B cell (primary cell): ENCODE data around the gene ZNF579. TPM values are rescaled to one million over a fixed set of nuclear protein-coding genes. Genes with fewer than 3 reads are reported as not detected.

Source experiments
- ATAC-seq: fragments of 200-7000 bp; cut with Tn5 transposase; one replicate; pipeline ENCODE4 v1.10.0; 2021; ENCODE audit warnings: low read depth, mild to moderate bottlenecking, moderate number of reproducible peaks, moderate library complexity
- CTCF ChIA-PET: fragments of 350-600 bp; sonication (Branson Sonifier 250); formaldehyde crosslinking; loops from one replicate; lab custom pipeline; 2021; ENCODE audit warnings: antibody characterized with exemption, inconsistent platforms; lab: Charles Lee
- POLR2A ChIA-PET: fragments of 350-600 bp; sonication (Branson Sonifier 250); formaldehyde crosslinking; loops from one replicate; lab custom pipeline; 2021; ENCODE audit warnings: antibody characterized with exemption; lab: Charles Lee
- DNase-seq: peaks from one replicate; pipeline ENCODE4 v3.0.0; 2013
- H2AFZ ChIP-seq: 2 replicates; pipeline ENCODE4 v1.6.1; 2012; ENCODE audit warnings: mild to moderate bottlenecking, low read depth, low read length; ENCODE audit not compliant: insufficient read depth, poor library complexity, severe bottlenecking
- H3K27ac ChIP-seq, 2 donors: 1 replicate in 1 of 2; 2 replicates in 1 of 2; pipeline ENCODE4 v1.5.1; 2012 to 2013; ENCODE audit warnings: low read length in 2 of 2, mild to moderate bottlenecking in 2 of 2, moderate library complexity in 1 of 2
- H3K27me3 ChIP-seq, 4 experiments: fragments of 200-600 bp in 1 of 4; sonication (generic) in 1 of 4; replicated peaks in 1 of 4; 1 replicate in 2 of 4; 2 replicates in 2 of 4; pipeline versions ENCODE4 v1.6.1 to v1.7.0; 2013 to 2016; ENCODE audit warnings: low read length in 3 of 4, mild to moderate bottlenecking in 2 of 4, mixed read lengths in 1 of 4, moderate library complexity in 1 of 4; ENCODE audit not compliant: insufficient read depth in 4 of 4, control insufficient read depth in 3 of 4; ENCODE audit errors: control extremely low read depth in 1 of 4
- H3K36me3 ChIP-seq, 2 experiments: replicated peaks in 1 of 2; 1 replicate in 1 of 2; 2 replicates in 1 of 2; pipeline versions ENCODE4 v1.6.1 to v1.7.1; 2013; ENCODE audit warnings: low read length in 1 of 2; ENCODE audit not compliant: insufficient read depth in 2 of 2, control insufficient read depth in 1 of 2; ENCODE audit errors: control extremely low read depth in 1 of 2, extremely low read depth in 1 of 2
- H3K4me1 ChIP-seq, 2 donors: fragments of 200-600 bp in 1 of 2; sonication (generic) in 1 of 2; 1 replicate in 1 of 2; 2 replicates in 1 of 2; pipeline versions ENCODE4 v1.5.1 to v1.6.1; 2013 to 2017; ENCODE audit warnings: low read length in 2 of 2; ENCODE audit not compliant: control insufficient read depth in 2 of 2, insufficient read depth in 2 of 2
- H3K4me2 ChIP-seq: replicated peaks from 2 replicates; pipeline ENCODE3; 2012; ENCODE audit warnings: mild to moderate bottlenecking, low read depth, low read length; ENCODE audit not compliant: poor library complexity, severe bottlenecking
- H3K4me3 ChIP-seq, 5 experiments: fragments of 200-600 bp in 1 of 5; sonication (generic) in 1 of 5; 1 replicate in 3 of 5; 2 replicates in 2 of 5; pipeline versions ENCODE4 v1.5.1 to v1.7.0; 2011 to 2016; ENCODE audit warnings: low read length in 4 of 5, mild to moderate bottlenecking in 4 of 5, low read depth in 2 of 5, control low read depth in 1 of 5, moderate library complexity in 1 of 5; ENCODE audit not compliant: insufficient read depth in 1 of 5; ENCODE audit errors: control extremely low read depth in 1 of 5, extremely low read depth in 1 of 5
- H3K79me2 ChIP-seq: fragments of 200-600 bp; sonication (generic); one replicate; pipeline ENCODE4 v1.6.0; 2016; ENCODE audit warnings: low read length; ENCODE audit not compliant: control insufficient read depth, insufficient read depth
- H3K9ac ChIP-seq: fragments of 200-600 bp; sonication (generic); 2 replicates; pipeline ENCODE4 v1.6.1; 2017; ENCODE audit warnings: mild to moderate bottlenecking, low read length, moderate library complexity
- H3K9me3 ChIP-seq, 3 donors: one replicate each; pipeline versions ENCODE4 v1.6.1 to v1.7.1; 2013; ENCODE audit warnings: low read length in 2 of 3; ENCODE audit not compliant: control insufficient read depth in 2 of 3, insufficient read depth in 1 of 3; ENCODE audit errors: control extremely low read depth in 1 of 3
- H4K20me1 ChIP-seq: 2 replicates; pipeline ENCODE4 v1.6.0; 2012; ENCODE audit warnings: mild to moderate bottlenecking, low read length; ENCODE audit not compliant: insufficient read depth, control insufficient read depth, poor library complexity, severe bottlenecking
- H3K27ac Mint-ChIP-seq: one replicate; pipeline ENCODE4 v1.8.0; 2021; ENCODE audit warnings: mixed read lengths
- H3K27me3 Mint-ChIP-seq: one replicate; pipeline ENCODE4 v1.8.0; 2021; ENCODE audit warnings: mixed read lengths
- H3K4me1 Mint-ChIP-seq: one replicate; pipeline ENCODE4 v1.8.0; 2021; ENCODE audit warnings: mixed read lengths
- H3K4me3 Mint-ChIP-seq: one replicate; pipeline ENCODE4 v1.8.0; 2021; ENCODE audit warnings: mixed read lengths
- H3K9me3 Mint-ChIP-seq: one replicate; pipeline ENCODE4 v1.8.0; 2022; ENCODE audit warnings: mixed read lengths; ENCODE audit not compliant: insufficient read depth
- EZH2 ChIP-seq: IDR thresholded peaks from 2 replicates; pipeline ENCODE4 v1.6.1; 2012; ENCODE audit warnings: borderline replicate concordance, low read depth, mild to moderate bottlenecking, moderate library complexity, low read length; ENCODE audit not compliant: insufficient read depth, poor library complexity, severe bottlenecking
- WGBS: methylation state at CpG from one replicate; pipeline ENCODE4 v1.1.5; 2013; ENCODE audit warnings: missing lambda C conversion rate; ENCODE audit not compliant: insufficient coverage; 5-methylcytosine and 5-hydroxymethylcytosine counted together
- intact Hi-C: fragments of 100-400 bp; cut with micrococcal nuclease; formaldehyde crosslinking; loops from one replicate; pipeline ENCODE4 v1.10.0; 2022
- polyA plus RNA-seq: library from polyadenylated mRNA; depleted of rRNA; stranded (reverse); fragments of >200 nt; gene quantifications from 2 replicates; pipeline ENCODE4 v1.2.3, GENCODE V29; 2012
- total RNA-seq, 2 donors: library from RNA; stranded (reverse); fragments of 120-200 nt in 1 of 2; gene quantifications; 1 replicate in 1 of 2; 2 replicates in 1 of 2; pipeline versions ENCODE4 v1.2.3 to v1.2.4, GENCODE V29; 2013 to 2022
- TF ChIP-seq, protein P1 (sequence below): fragments of 200-600 bp; IDR thresholded peaks from one replicate; pipeline ENCODE4 v1.8.0; 2022; ENCODE audit warnings: antibody characterized with exemption, mild to moderate bottlenecking

The ZNF579 gene
- total and polyA plus RNA-seq, 2 donors (not counting 1 experiment from before 2014, with no cell fraction given): 3.7 to 10.3 TPM

DNA sequence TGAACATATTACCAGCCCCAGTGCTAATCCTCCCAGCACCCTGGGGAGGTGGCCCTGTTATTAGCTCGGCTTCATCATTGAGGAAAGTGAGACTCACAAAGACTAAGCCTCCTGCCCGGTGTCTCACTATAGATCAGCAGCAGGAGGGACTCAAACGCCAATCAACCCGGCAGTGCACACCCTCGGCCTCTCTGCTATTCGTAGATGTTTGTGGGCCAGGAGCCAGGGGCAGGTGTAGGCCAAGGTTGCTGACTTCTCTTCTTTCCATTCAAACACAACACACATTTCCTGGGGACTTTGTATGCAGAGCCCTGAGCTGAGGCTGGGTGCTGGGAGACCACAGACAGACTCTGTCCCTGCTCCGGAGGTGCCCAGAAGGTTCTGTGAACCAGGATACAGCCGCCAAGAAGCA is 25.9 kb downstream of the ZNF579 start:
- Mint-ChIP-seq H3K4me3 (no peak overlapping the region), H3K27ac (no peak overlapping the region), H3K4me1 (peaks cover 2% of the 10 kb centered on the region), H3K9me3 (no peaks in the 10 kb centered on the region), H3K27me3 (peaks cover 24% of the 10 kb centered on the region)
- ATAC-seq (no peak), DNase-seq (no peak)
- H3K79me2 ChIP-seq: no peaks in the 10 kb centered on the region
- no peak overlapping the region for H2AFZ ChIP-seq
- H3K36me3 ChIP-seq: no peaks in the 10 kb centered on the region
- H3K9ac ChIP-seq: no peak overlapping the region
- H3K27ac ChIP-seq: no peak overlapping the region
- ChIA-PET CTCF (interaction anchor here (0.6 kb wide), 1 partner anchor 624 kb away, joined by 3 read pairs; no protein-coding TSS in a partner anchor), POLR2A (no interaction called here)
- H3K4me1 ChIP-seq: no peaks in the 10 kb centered on the region
- WGBS: 87% methylated on average over 8 of the region's 8 CpGs
- no peaks in the 10 kb centered on the region for H3K27me3 ChIP-seq
- H3K4me2 ChIP-seq: no peak overlapping the region
- TF ChIP-seq EZH2: no peak
- TF ChIP-seq, protein P1, sequence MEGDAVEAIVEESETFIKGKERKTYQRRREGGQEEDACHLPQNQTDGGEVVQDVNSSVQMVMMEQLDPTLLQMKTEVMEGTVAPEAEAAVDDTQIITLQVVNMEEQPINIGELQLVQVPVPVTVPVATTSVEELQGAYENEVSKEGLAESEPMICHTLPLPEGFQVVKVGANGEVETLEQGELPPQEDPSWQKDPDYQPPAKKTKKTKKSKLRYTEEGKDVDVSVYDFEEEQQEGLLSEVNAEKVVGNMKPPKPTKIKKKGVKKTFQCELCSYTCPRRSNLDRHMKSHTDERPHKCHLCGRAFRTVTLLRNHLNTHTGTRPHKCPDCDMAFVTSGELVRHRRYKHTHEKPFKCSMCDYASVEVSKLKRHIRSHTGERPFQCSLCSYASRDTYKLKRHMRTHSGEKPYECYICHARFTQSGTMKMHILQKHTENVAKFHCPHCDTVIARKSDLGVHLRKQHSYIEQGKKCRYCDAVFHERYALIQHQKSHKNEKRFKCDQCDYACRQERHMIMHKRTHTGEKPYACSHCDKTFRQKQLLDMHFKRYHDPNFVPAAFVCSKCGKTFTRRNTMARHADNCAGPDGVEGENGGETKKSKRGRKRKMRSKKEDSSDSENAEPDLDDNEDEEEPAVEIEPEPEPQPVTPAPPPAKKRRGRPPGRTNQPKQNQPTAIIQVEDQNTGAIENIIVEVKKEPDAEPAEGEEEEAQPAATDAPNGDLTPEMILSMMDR: no peak
- intact Hi-C loops: no loop called here
- no peak overlapping the region for H3K4me3 ChIP-seq
- H4K20me1 ChIP-seq: no peaks in the 10 kb centered on the region
- H3K9me3 ChIP-seq: no peaks in the 10 kb centered on the region

DNA sequence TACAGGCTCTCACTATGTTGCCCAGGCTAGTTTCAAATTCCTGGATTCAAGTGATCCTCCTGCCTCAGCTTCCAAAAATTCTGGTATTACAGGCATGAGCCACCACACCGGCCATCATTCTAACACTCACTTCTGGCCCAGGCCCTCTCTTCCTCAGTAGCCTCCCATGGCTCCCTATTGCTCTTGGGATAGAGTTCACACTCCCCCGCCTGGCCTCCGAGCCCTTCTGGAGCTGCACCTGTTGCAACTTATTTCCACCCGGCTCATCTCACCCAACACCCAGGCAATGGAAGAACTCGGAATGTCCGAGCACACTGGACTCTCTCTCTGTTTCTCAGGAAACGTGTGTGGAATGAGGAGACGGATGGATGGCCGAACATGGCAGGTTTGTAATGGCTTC is 26.3 kb downstream of the ZNF579 start:
- no peaks in the 10 kb centered on the region for H3K27me3 ChIP-seq
- ATAC-seq: no peak
- no peak overlapping the region for H3K4me3 ChIP-seq
- peaks cover 2% of the 10 kb centered on the region for H3K4me1 Mint-ChIP-seq
- no peak overlapping the region for H3K9ac ChIP-seq
- H2AFZ ChIP-seq: no peak overlapping the region
- no peak for DNase-seq
- no peaks in the 10 kb centered on the region for H4K20me1 ChIP-seq
- H3K27ac ChIP-seq: no peak overlapping the region
- H3K27me3 Mint-ChIP-seq: peaks cover 28% of the 10 kb centered on the region
- CTCF ChIA-PET: interaction anchor here (0.6 kb wide), 1 partner anchor 624 kb away, joined by 3 read pairs; no protein-coding TSS in a partner anchor
- intact Hi-C loops: no loop called here
- no peaks in the 10 kb centered on the region for H3K79me2 ChIP-seq
- WGBS: 94% methylated on average over 6 of the region's 9 CpGs
- POLR2A ChIA-PET: no interaction called here
- no peak for TF ChIP-seq EZH2
- TF ChIP-seq, protein P1: no peak
- H3K4me1 ChIP-seq: no peaks in the 10 kb centered on the region
- H3K4me2 ChIP-seq: no peak overlapping the region
- no peak overlapping the region for H3K27ac Mint-ChIP-seq
- no peaks in the 10 kb centered on the region for H3K9me3 ChIP-seq
- no peaks in the 10 kb centered on the region for H3K9me3 Mint-ChIP-seq
- no peak overlapping the region for H3K4me3 Mint-ChIP-seq
- H3K36me3 ChIP-seq: no peaks in the 10 kb centered on the region
